OCI-LY3 (cell line): ENCODE results near the gene GDF9.

Source experiments
- H2AFZ ChIP-seq: fragments of 200-600, 300-600 bp; shearing (Covaris generic); 2 replicates; pipeline ENCODE4 v1.6.0; 2014; ENCODE audit warnings: antibody characterized with exemption, low read depth, low read length
- H3K27ac ChIP-seq: fragments of 200-600, 300-600 bp; sonication (generic); 2 replicates; pipeline ENCODE4 v1.5.1; 2014; ENCODE audit warnings: mild to moderate bottlenecking, low read length, moderate library complexity, mixed read lengths
- H3K27me3 ChIP-seq: fragments of 200-600, 300-600 bp; sonication (generic); 2 replicates; pipeline ENCODE4 v1.6.1; 2014; ENCODE audit warnings: low read depth, low read length, mixed read lengths
- H3K36me3 ChIP-seq: fragments of 200-600, 300-600 bp; sonication (generic); replicated peaks from 2 replicates; pipeline ENCODE3; 2014; ENCODE audit warnings: low read depth, low read length, mixed read lengths
- H3K4me1 ChIP-seq: fragments of 300-600, 200-600 bp; sonication (generic); 2 replicates; pipeline ENCODE4 v1.6.1; 2014; ENCODE audit warnings: low read length, mixed read lengths
- H3K4me2 ChIP-seq: fragments of 200-600, 300-600 bp; sonication (generic); 2 replicates; pipeline ENCODE4 v1.6.1; 2014; ENCODE audit warnings: low read length, mixed read lengths
- H3K4me3 ChIP-seq: fragments of 300-600, 200-600 bp; sonication (generic); 2 replicates; pipeline ENCODE4 v1.5.1; 2014; ENCODE audit warnings: antibody characterized with exemption, mild to moderate bottlenecking, low read length, moderate library complexity
- H3K79me2 ChIP-seq: fragments of 300-600, 200-600 bp; shearing (Covaris generic); 2 replicates; pipeline ENCODE4 v1.6.1; 2014; ENCODE audit warnings: mild to moderate bottlenecking, low read length, mixed read lengths
- H3K9ac ChIP-seq: fragments of 300-600, 200-600 bp; shearing (Covaris generic); 2 replicates; pipeline ENCODE4 v1.6.0; 2014; ENCODE audit warnings: mild to moderate bottlenecking, low read length, moderate library complexity
- H3K9me3 ChIP-seq: fragments of 200-600, 300-600 bp; shearing (Covaris generic); 2 replicates; pipeline ENCODE4 v1.6.1; 2014; ENCODE audit warnings: low read length, mixed read lengths; ENCODE audit not compliant: insufficient read depth
- H4K20me1 ChIP-seq: fragments of 200-600, 300-600 bp; sonication (generic); 2 replicates; pipeline ENCODE4 v1.6.1; 2016; ENCODE audit warnings: low read length, mixed read lengths; ENCODE audit not compliant: insufficient read depth
- EZH2phosphoT487 ChIP-seq: fragments of 200-600 bp; shearing (Covaris generic); IDR thresholded peaks from 2 replicates; pipeline ENCODE4 v1.6.1; 2018; ENCODE audit warnings: antibody characterized with exemption, mixed run types, low read depth
- TF ChIP-seq, protein P1 (sequence below): fragments of 200-600, 300-600 bp; sonication (generic); IDR thresholded peaks from 2 replicates; pipeline ENCODE4 v1.5.1; 2014; ENCODE audit warnings: antibody characterized with exemption, low read length, low read depth

The GDF9 gene, protein sequence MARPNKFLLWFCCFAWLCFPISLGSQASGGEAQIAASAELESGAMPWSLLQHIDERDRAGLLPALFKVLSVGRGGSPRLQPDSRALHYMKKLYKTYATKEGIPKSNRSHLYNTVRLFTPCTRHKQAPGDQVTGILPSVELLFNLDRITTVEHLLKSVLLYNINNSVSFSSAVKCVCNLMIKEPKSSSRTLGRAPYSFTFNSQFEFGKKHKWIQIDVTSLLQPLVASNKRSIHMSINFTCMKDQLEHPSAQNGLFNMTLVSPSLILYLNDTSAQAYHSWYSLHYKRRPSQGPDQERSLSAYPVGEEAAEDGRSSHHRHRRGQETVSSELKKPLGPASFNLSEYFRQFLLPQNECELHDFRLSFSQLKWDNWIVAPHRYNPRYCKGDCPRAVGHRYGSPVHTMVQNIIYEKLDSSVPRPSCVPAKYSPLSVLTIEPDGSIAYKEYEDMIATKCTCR

DNA sequence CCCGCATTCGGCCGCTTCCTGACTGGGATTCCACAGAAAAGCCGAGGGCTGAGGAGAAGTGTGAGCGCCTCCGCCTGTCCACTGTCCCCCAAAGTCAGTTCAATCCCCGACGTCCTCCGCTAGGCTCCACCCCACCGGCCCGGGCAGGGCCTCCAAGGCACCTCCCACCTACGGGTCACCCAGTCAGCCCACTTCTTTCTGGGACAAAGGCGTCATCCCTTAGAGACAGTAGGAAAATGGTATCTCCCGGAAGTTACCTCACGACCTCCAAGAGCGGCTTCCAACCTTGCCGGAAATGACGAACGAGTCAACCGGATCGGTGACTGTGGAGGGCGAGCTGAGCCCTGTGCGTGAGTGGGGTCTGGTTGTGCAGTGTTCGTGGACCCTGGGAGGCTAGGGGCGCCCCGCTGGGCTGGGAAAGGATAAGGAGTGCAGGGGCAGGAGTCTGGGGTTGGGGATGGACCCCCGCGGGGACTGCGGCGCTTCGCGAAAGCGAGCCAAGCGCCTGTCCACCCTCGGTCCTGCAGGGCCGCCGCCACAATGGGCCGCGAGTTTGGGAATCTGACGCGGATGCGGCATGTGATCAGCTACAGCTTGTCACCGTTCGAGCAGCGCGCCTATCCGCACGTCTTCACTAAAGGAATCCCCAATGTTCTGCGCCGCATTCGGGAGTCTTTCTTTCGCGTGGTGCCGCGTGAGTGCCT lies at the start of gene GDF9, which contains the start of gene UQCRQ:
GDF9 (minus strand) TSS at position 128 of the 704 bp plus-strand sequence. CDS start 1,936 bp downstream, outside the sequence.
UQCRQ (plus strand) TSS at position 301 of the 704 bp plus-strand sequence; CDS start at position 541, 240 bp downstream.
- Histone ChIP-seq H4K20me1 (no peaks in the 10 kb centered on the region), H3K27me3 (no peaks in the 10 kb centered on the region), H2AFZ (peak within 1 kb of the TSS; percentile 72), H3K4me2 (peak within 1 kb of the TSS; percentile 98), H3K9me3 (no peaks in the 10 kb centered on the region), H3K4me3 (peak within 1 kb of the TSS; percentile 99), H3K4me1 (peaks cover 14% of the 10 kb centered on the region), H3K79me2 (peaks cover 20% of the 10 kb centered on the region), H3K36me3 (peaks cover 8% of the 10 kb centered on the region), H3K9ac (peak within 1 kb of the TSS; percentile 86), H3K27ac (peak within 1 kb of the TSS; percentile 29; the same call in 1 of the 2 replicates)
- TF ChIP-seq EZH2phosphoT487: no peak
- TF ChIP-seq, protein P1, sequence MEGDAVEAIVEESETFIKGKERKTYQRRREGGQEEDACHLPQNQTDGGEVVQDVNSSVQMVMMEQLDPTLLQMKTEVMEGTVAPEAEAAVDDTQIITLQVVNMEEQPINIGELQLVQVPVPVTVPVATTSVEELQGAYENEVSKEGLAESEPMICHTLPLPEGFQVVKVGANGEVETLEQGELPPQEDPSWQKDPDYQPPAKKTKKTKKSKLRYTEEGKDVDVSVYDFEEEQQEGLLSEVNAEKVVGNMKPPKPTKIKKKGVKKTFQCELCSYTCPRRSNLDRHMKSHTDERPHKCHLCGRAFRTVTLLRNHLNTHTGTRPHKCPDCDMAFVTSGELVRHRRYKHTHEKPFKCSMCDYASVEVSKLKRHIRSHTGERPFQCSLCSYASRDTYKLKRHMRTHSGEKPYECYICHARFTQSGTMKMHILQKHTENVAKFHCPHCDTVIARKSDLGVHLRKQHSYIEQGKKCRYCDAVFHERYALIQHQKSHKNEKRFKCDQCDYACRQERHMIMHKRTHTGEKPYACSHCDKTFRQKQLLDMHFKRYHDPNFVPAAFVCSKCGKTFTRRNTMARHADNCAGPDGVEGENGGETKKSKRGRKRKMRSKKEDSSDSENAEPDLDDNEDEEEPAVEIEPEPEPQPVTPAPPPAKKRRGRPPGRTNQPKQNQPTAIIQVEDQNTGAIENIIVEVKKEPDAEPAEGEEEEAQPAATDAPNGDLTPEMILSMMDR: peak; percentile 30

DNA sequence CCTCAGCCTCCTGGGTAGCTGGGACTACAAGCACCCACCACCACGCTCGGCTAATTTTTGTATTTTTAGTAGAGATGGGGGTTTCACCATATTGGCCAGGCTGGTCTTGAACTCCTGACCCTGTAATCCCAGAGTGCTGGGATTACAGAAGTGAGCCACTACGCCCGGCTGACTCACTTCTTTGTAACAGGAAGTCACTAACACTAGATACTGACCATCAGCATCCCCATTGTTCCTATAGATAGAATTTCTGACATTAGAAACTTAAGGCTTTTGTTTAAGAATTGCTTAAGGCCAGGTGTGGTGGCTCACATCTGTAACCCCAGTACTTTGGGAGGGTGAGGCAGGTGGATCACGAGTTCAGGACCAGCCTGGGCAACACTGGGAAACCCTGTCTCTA lies 49.4 kb upstream of the GDF9 start:
- Histone ChIP-seq H3K27me3 (no peaks in the 10 kb centered on the region), H3K9me3 (no peaks in the 10 kb centered on the region), H3K4me3 (no peak overlapping the region), H4K20me1 (no peaks in the 10 kb centered on the region), H3K36me3 (peaks cover 5% of the 10 kb centered on the region), H2AFZ (no peak overlapping the region), H3K79me2 (no peaks in the 10 kb centered on the region), H3K4me2 (no peak overlapping the region), H3K9ac (no peak overlapping the region), H3K27ac (no peak overlapping the region), H3K4me1 (no peaks in the 10 kb centered on the region)
- no peak for TF ChIP-seq EZH2phosphoT487
- TF ChIP-seq, protein P1: no peak

DNA sequence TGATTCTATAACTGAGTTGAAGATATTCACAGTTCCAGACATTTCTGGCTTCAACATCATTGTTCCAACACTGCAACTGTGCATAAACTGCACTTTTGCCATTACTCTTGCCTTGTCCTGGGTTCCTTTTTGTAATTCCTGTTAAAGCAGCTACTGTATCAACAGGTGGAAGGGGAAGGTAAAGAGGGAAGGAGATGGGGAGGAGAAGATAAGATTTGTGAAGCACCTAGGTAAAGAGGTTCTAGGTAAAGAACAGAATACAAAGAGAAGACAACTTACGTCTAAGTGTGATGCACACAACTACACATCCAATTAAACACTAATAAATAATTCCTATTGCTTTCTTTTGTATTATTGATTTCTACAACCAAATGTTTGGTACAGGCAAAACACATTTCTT lies 43.4 kb upstream of the GDF9 start:
- H3K4me3 ChIP-seq: no peak overlapping the region
- H3K9ac ChIP-seq: no peak overlapping the region
- H3K9me3 ChIP-seq: no peaks in the 10 kb centered on the region
- H3K4me1 ChIP-seq: no peaks in the 10 kb centered on the region
- peaks cover 5% of the 10 kb centered on the region; the same call in 1 of the 2 replicates for H4K20me1 ChIP-seq
- no peaks in the 10 kb centered on the region for H3K79me2 ChIP-seq
- peaks cover 5% of the 10 kb centered on the region for H3K36me3 ChIP-seq
- TF ChIP-seq, protein P1: no peak
- no peak for TF ChIP-seq EZH2phosphoT487
- no peak overlapping the region for H3K4me2 ChIP-seq
- no peaks in the 10 kb centered on the region for H3K27me3 ChIP-seq
- no peak overlapping the region for H2AFZ ChIP-seq
- no peak overlapping the region for H3K27ac ChIP-seq

DNA sequence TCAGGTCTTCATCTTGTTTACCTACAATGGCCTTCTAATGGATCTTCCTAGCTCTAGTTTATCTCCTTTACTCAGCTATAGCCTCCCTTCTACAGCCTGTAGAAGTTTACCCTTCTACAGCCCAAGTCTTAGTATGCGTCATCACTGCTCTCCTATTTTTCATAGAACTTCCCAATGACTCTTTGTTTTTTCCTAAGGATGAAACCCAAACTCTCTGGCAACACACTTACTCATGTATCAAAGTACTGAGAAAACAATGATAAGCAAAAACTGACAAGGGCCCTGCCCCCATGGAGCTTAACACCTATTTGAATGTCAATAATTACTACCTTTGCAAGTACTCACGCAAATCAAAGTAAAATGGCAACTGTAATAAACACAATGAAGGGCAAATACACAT lies 40.9 kb upstream of the GDF9 start:
- peaks cover 5% of the 10 kb centered on the region; the same call in 1 of the 2 replicates for H4K20me1 ChIP-seq
- H2AFZ ChIP-seq: no peak overlapping the region
- TF ChIP-seq, protein P1: no peak
- no peak for TF ChIP-seq EZH2phosphoT487
- H3K4me3 ChIP-seq: no peak overlapping the region
- H3K79me2 ChIP-seq: no peaks in the 10 kb centered on the region
- no peaks in the 10 kb centered on the region for H3K27me3 ChIP-seq
- no peak overlapping the region for H3K4me2 ChIP-seq
- no peaks in the 10 kb centered on the region for H3K9me3 ChIP-seq
- no peak overlapping the region for H3K27ac ChIP-seq
- no peak overlapping the region for H3K9ac ChIP-seq
- no peaks in the 10 kb centered on the region for H3K4me1 ChIP-seq
- no peaks in the 10 kb centered on the region for H3K36me3 ChIP-seq
